Panc1 (cell line): ENCODE data around the gene WLS.

Experiments used
- CTCF ChIP-seq: fragments of 450-650 bp; IDR thresholded peaks from 2 replicates; pipeline ENCODE4 v1.5.1; 2017; ENCODE audit warnings: mild to moderate bottlenecking
- POLR2AphosphoS5 ChIP-seq: IDR thresholded peaks from 2 replicates; pipeline ENCODE4 v1.6.1; 2012; ENCODE audit warnings: mild to moderate bottlenecking, low read depth, low read length, moderate library complexity
- REST ChIP-seq, 2 experiments: IDR thresholded peaks; 2 replicates each; pipeline ENCODE4 v1.6.1; 2011 to 2012; ENCODE audit warnings: low read depth in 2 of 2, control low read depth in 1 of 2, low read length in 1 of 2, mild to moderate bottlenecking in 1 of 2, moderate library complexity in 1 of 2; ENCODE audit not compliant: insufficient read depth in 1 of 2
- SIN3A ChIP-seq: IDR thresholded peaks from 2 replicates; pipeline ENCODE4 v1.6.1; 2012; ENCODE audit warnings: low read depth, mild to moderate bottlenecking, low read length, moderate library complexity, borderline replicate concordance; ENCODE audit not compliant: insufficient read depth
- TCF7L2 ChIP-seq: IDR thresholded peaks from 2 replicates; pipeline ENCODE4 v1.6.1; 2011; ENCODE audit warnings: mild to moderate bottlenecking, low read depth, low read length, inconsistent platforms

- TF ChIP-seq REST (IDR thresholded peaks at IDR 0.05; ENCODE audit: insufficient read depth in 1 of 2, low read depth in 2 of 2, low read length in 1 of 2) = no peak
- TF ChIP-seq CTCF = no peak
- TF ChIP-seq TCF7L2 = no peak
- TF ChIP-seq POLR2AphosphoS5 = no peak
- TF ChIP-seq SIN3A = no peak
These were observed 1.3 kb downstream of the WLS start for GRCh38 chr1:68230901-68231626.
